ENCODE results near the gene CTAG1A.
"Not testable (repeated sequence)": the region's sequence is repeated elsewhere in the genome, so short reads cannot be mapped to it uniquely, and the experiment has no call there.

Gene CTAG1A

DNA sequence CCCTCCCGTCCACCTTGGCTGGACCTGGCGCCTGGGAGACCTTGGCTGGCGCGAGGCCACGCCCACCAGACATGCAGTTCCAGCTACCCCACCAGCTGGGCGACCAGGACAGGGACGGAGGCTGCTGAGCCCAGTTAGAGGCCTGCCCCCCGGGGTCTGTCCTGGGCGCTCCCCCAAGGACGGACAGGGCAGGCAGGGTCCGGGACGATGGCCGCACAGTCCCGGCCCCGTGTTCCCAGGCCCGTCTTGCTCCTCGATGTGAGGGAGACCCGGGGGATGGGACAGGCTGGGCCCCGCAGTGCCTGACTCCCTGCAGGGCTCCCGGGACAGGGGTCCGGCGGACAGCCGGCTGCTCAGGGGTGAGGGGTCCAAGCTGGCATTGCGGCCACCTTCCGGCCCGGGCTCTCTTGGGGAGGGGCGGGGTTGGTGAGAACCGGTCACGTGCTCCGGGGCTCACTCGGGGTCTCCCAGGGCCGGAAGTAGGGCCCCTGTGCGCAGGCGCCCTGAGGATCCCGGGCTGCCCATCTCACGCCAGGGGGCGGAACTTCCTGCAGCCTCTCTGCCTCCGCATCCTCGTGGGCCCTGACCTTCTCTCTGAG is at the start of gene CTAG1A:
TSS of gene CTAG1A (plus strand) at position 549 of the 599 bp plus-strand sequence. CDS start 74 bp downstream, outside the sequence.
- not testable (repeated sequence) for DNase-seq

DNA sequence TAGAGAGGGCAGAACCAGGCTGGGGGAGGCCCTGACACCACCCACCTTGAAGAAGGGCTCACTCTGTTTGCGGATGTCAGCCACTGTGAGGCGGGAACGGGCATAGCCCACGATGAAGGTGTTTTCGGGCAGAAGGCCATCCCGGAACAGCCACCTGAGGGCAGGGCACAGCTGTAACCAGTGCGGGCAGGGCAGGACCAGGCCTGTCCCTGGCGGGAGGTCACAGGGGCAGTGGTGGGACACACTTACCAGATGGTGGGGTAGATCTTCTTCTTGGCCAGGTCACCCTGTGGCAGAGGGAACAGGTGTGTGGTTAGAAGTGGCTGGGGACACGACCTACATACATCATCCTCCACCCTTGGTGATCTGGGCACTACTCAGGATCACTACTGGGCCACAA is 49.0 kb upstream of the CTAG1A start:
- no peak for DNase-seq

DNA sequence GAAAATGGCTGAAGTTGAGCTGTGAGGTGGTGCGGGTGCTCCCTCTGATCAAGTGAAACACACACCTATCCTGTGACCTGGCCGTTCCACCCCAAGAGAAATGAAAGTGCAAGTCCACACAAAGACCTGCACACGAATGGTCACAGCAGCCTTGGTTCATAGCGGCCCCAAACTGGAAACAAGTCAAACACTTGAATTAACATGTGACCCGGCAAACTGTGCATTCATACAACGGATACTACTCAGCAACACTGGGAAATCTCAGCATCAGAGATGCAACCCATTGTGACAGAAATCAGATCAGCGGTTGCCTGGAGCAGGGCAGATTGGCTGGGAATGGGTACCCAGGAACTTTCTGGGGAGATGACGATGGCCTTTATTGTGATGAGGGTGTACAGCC is 45.9 kb upstream of the CTAG1A start:
- no peak for DNase-seq

DNA sequence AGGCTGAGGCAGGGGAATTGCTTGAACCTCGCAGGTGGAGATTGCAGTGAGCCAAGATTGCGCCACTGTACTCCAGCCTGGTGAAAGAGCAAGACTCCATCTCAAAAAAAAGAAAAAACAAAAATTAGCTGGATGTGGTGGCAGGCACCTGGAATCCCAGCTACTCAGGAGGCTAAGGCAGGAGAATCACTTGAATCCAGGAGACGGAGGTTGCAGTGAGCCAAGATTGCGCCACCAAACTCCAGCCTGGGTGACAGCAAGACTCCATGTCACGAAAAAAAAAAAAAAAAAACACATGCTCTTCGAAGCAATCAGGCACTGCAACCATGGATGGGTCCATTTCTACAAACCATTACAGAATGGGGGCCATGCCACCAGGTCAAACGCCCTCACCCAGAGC is 44.6 kb upstream of the CTAG1A start:
- not testable (repeated sequence) for DNase-seq

DNA sequence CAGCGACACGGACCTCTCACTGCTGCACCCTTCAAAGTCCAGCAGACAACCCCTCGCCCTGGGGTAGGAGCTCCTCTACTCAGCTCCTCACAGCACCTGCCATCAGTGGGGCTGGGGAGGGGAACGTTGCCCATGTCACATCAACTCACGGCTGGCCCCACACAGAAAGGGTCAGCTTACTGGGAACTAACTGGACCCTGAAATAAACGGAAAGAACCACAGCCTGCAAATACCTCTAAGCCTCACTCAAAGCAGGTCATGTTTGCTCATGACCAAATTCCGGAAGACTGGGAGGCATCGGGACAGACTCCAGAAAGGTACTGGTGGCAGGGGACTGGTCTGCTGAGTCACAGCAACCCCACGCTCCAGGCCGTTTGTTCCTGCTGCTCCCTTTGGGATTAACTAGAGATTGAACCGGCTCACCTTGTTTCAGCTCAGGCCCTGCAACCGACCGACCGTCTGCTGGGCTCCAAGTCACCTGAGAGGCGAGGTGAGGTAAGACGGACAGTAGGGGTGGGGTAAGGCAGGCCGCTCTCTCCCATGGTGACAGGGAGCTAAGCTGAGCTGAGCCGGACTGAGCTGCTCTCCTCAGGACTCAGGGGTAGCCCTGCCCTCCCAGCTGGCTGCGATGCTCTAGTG is 43.9 kb upstream of the CTAG1A start:
- no peak for DNase-seq

DNA sequence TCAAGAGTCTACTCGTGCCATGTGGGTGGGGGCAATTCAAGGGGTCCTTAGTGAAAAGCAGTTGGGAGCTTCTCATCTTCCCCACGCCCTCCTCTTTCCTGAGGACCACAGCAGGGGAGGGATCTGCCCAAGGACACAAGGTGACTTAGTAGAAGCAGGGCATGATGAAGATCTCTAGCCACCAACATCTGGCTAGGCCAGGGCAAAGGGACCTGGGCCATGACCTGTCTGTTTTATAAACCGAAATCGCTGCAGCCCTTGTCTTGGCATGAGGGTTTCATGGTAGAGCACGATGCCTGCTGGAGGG is 43.4 kb upstream of the CTAG1A start:
- DNase-seq: no peak

DNA sequence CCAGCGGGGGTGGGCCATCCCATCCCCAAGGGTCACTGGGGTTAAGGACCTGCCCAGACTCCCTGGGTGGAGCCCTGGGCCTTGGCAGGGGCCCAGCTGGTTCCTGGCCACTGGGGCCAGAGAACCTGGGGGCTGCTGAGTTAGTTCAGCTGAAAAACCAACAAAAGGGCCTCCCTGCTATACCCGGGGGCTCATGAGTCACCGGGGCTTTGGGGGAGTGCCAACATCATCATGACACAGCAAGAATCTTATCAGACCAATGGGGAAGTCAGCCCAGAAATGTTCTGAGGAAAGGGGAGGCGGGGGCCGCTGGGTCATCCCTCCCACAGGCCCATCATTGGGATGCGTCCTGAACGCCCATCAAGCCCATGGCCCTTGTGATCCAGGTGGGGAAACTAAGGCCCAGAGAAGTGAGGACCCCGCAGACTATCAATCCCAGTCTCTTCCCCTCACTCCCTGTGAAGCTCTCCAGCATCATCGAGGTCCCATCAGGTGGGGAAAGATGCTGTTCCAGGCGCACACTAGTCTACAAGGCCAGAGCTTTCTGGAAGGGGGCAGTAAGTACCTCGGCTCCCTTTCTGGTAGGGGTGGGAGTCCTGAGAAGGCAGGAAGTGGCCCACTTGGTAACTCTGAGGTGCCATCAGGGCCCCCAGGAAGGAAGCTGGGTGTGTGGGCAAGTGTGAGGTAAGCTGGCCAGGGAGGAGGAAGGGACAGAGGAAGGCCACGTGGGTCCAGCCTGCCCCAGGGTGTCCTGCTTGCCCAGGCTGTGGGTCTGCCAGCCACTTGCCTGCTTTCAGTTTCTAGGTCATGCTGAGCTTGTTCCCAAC is 42.8 kb upstream of the CTAG1A start:
- DNase-seq: peak; percentile 62

DNA sequence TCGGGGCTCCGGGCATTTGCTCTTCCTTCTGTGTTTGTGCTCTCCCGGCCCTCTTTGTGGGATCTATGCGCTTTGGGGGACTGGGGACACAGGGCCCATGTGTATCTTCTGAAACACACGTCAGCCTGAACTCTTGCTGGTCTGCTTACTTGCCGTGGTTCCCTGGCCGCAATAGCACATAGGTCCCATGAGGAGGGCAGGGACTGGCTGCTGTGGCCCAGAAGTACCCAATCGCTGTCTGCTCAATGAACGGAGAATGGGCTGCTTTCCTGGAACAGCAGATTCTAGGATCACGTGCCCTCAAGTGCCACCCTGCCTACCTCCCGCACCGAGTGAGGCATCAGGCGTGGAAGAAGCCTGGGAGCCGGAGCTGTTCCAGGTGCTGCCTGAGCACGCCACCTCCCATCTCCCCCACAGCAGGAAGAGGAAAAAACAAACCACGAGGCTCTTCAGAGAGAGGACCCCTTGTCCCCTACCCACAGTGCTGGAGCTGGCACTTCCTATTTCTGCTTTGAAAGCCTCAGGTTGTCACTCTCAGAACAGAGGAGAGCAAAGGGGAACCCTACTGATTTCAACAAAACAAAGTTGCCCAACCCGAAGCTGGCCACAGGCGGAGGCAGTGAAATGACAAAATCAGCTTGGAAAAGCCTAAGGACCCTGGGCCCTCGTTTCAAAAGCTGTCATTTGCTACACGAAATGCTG is 42.1 kb upstream of the CTAG1A start:
- DNase-seq: peak; percentile 57

DNA sequence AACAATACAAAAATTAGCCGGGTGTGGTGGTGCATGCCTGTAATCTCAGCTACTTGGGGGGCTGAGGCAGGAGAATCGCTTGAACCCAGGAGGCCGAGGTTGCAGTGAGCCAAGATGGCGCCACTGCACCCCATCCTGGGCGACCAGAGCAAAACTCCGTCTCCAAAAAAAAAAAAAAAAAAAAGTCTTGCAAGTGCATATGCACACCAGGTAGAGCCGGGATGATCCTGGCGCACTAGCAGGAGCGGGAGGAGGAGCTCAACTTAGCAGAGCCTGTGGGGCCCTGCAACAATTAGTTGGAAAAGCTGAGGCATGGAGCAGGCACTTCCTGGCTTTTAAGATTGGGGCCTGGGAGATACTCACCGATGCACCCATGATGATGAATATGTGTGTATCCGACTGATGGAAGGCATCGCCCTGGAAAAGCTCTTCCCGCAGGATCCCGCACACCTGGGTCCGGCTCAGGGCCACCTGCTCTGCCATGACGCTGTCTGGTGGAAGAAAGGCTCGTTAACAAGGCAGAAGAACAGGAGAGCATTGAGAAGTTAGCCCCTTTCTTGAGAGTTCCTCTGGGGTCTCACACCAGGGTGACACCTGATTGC is 39.2 kb upstream of the CTAG1A start:
- DNase-seq: no peak

DNA sequence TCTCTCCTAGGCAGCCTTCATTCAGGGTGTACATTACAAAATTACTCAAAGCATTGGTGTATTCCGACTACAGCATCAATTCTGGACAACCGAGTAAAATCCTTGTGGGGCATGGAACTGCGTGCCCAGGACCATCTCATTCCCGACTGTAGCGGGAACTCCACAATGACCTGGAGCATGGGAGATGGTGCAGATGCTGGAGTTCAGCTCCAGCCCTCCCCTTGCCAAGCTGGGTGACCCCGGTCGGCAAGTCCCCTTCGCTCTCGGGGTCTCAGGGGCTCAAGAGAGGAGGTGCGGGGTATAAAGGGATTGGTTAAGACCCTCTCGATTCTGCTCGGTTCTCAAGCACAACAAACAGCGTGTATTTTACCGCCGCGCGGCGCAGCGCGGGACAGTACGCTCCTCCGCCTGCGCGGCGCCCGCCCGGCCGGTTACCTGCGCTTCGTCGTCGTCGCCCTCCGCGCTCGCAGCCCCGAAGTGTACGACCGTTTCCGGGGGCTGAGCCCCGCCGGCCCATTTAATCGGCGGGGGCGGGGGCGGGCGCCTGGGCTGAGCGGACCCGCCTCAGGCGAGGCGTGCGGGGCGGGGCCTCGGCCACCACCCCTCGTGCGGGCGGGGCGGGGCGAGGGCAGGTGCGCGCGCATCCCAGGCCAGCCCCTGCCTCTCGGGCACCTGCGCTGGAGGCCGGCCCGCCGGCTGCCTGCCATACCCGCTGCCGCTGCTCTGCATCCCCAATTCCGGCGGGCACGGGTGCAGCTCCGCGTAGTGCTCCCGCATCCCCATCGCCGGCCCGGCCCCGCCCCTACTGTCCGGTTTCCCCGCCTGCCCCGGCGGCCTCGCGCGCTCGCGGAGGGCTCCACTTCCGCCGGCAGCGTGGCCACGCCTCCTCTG is 38.3 kb upstream of the CTAG1A start, which contains the start of gene G6PD:
TSS of gene G6PD (minus strand) at position 493 of the 891 bp plus-strand sequence. CDS start 691 bp downstream, outside the sequence.
- DNase-seq: peak; percentile 89

DNA sequence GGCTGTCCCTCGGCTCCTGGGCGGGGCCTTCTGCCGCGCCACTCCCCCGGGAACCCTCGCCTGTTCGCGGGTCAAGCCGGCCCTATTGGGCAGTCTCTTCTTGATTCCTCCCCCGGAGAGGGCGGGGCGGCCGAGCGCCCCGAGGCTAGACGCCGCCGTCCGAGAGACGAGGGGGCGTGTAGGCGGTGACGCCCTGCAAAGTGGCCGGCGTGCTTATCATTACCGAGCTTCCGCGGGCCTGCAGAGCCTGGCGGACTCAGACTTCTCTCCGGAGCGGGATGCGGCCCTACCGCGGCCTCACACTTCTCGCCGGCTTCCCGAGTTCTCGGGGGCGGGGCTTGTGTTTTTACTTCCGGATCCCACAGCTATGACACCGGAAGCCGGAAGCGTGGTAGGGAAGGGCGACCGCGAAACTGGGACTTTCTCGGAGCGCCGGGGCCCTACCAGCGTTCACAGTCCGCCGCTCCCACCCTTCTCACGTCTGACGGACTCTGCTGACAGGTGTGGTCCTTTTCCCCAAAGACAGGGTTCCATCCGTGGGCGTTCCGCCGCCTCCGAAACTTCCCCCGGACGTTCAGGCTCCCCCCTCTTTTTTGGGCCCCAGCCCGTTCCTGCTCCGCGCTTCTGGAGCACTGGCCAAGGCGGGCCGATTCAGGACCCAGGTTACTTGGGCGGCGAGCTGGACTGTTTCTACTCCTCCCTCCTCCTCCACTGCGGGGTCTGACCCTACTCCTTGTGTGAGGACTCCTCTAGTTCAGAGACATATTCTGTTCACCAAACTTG is 37.5 kb upstream of the CTAG1A start, which contains the start of gene IKBKG:
TSS of gene IKBKG (plus strand) at position 376 of the 783 bp plus-strand sequence. CDS start 4,383 bp downstream, outside the sequence.
- peak; percentile 89 for DNase-seq

DNA sequence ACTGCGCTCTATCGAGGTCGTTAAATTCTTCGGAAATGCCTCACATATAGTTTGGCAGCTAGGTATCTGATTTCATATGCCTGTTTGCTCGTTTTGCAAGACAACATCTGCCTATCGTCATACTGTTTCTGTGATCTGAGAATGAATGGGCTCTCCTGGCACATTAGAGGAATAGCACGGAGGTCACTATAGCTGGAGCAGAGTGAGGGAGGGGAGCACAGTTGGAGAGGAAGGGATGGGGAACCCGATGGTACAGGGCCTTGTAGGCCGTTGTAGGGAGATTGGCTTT is 37.0 kb upstream of the CTAG1A start:
- DNase-seq: no peak

DNA sequence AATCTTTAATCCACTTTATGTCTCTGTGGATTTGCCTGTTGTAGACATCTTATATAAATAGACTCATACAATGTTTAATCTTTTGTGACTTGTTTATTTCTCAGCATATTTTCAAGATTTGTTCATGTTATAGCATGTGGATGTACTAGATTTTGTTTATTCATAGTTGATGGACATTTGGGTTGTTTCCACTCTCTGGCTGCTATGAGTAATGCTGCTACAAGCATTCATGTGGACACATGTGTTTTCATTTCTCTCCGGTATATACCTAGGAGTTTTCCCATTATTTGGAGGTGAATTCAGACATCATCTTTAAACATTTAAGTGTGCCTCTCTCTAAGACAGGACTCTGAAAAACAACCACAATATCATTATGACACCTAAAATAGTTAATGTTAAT is 35.2 kb upstream of the CTAG1A start:
- DNase-seq: no peak

DNA sequence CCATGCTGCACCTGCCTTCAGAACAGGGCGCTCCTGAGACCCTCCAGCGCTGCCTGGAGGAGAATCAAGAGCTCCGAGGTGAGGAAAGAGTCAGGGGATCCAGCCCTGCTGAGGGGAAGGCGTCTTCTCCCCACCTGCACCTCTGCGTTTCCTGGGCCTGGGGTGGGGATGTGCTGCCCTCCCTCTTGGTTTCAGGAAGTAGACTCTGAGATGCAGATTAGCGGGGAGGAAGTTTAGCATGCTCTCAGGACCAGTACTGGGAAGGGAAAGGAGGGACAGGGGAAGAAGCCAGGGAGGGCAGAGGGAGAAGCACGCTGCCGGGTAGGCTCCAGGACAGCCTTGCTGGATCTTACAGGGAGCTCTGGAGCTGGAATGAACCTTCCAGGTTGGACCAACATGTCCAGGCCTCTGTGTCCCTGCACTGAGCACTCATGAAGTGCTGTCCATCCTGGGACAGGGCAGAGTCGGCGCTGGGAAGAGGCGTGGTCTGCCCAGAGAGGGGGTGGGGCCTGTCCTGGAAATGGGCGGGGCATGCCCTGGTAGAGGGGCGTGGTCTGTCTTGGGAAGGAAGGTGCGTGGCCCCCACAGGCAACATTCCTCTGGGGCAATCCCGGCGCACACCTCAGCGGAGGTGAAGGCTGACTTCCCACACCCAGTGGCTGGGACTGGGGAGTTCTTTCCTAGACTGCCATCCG is 32.7 kb upstream of the CTAG1A start:
- not testable (repeated sequence) for DNase-seq

DNA sequence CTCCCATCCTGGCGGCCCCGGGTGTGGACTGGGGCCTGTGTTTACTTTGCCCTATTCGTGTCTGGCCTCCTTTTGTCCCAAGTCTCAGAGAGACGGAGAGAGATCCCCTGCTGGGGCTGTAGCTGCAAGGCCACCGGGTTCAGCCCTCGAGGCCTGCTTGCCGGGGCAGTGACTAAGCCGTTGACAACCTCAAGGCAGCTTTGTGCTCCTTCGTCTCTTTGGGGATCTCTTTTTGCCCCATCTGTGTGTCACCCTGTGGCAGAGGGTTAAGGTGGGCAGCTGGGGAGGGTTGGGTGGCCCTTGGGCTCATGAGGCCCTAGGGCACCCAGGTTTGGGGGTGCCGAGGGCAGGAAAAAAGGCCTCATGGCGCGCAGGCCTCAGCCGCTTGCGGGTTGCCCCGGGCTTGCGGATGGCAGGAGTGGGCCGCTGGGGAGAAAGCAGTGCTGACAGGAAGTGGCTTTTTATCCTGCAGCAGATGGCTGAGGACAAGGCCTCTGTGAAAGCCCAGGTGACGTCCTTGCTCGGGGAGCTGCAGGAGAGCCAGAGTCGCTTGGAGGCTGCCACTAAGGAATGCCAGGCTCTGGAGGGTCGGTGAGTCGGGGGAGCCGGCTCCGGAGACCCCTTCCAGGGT is 26.8 kb upstream of the CTAG1A start:
- not testable (repeated sequence) for DNase-seq

DNA sequence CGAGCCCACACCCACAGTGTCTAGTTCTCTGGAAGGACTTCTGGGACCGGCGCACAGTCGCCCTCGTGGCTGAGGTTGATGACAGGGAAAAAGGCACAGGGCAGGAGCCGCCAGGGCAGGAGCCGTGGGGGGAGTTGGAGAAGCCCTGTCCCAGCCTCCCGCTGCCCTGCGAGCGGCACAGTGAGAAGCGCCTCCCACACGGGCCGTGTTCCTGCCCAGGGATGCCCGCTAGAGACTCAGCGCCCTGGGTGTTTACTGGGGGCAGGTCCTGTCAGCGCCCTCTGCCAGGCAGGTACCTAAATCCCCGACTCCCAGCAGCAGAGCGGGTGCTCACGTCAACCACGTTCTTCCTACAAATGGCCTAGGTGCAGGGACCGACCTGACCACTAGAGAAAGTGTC is 26.0 kb upstream of the CTAG1A start:
- DNase-seq: not testable (repeated sequence)

DNA sequence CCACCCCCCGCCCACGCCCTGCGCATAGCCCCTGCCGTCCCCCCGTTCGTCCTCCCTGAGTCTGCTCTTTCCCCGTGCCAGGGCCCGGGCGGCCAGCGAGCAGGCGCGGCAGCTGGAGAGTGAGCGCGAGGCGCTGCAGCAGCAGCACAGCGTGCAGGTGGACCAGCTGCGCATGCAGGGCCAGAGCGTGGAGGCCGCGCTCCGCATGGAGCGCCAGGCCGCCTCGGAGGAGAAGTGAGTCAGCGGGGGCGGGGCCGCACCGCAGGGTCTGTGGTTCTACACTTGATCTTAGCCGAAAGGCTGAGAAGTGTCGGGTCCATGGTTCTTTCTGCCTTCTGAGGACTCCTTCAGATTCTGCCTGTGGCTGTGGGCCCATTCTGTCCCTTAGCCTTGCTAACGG is 24.6 kb upstream of the CTAG1A start:
- DNase-seq: not testable (repeated sequence)

DNA sequence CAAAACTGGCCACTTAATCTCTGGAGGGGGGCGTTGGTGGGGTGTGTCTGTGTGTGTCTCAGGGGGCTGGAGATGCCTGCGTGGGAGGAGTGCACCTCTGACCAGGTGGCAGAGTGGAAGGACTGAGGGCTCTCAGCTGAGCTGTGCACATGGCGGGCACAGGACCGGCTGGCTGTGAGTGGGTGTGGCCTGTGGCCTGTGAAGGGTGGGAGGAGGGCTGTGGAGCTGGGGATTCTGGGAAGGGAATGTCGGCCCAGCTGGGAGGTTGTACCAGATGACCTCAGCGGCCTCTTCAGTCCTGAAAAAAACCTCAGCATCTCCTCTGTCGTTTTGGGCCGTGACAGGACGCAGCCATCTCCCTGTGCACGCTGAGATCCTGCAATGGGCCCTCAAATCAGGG is 22.6 kb upstream of the CTAG1A start:
- not testable (repeated sequence) for DNase-seq

DNA sequence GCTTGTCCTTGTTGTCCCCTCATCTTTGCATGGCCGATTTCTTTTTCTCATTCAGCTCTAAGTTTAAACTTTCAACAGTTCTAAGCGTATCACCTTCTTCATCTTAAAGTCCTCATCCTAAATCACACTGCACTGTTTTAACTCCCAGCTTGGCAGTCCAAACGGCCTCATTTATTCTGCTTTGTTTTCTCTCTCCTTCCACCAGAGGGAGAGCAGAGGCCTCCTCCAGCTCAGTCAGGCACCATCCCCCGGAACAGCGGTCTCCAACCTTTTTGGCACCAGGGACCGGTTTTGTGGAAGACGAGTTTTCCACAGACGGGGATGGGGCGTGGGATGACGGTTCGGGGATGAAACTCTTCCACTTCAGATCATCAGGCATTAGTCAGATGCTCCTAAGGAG is 14.6 kb upstream of the CTAG1A start:
- not testable (repeated sequence) for DNase-seq

DNA sequence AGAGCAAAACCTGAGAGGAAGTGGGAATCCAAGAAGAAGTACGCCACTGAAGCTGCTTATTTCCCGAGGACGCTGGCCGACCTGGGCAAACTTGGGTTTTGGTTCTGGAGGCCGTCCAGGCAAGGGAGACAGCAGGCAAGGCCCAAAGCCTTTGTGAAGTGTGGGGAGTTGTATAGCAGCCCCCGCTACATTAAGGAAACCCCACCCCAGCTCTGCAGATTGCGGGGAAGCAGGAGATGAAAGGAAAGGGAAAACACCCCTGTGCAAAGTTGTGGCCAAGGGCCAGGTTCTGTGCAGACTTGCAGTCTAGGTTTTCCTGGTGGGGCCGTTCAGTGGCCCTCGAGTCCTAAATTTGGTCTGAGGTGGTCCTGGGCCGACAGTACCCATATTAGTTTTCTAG is 11.9 kb upstream of the CTAG1A start:
- not testable (repeated sequence) for DNase-seq

All from activated CD8-positive, alpha-beta memory T cell treated with anti-CD3 and anti-CD28 coated beads, Interleukin-2, amount 50 U/mL, for 48 hours (primary cell).